DMS79 treated with DMSO at 0.1 percent for 48 hours (cell line): Measurements from ENCODE around the gene HLA-DPA1.

Experiments
- DNase-seq: peaks from one replicate; lab custom pipeline; 2025; lab: John Stamatoyannopoulos, UW

HLA-DPA1 gene

DNA sequence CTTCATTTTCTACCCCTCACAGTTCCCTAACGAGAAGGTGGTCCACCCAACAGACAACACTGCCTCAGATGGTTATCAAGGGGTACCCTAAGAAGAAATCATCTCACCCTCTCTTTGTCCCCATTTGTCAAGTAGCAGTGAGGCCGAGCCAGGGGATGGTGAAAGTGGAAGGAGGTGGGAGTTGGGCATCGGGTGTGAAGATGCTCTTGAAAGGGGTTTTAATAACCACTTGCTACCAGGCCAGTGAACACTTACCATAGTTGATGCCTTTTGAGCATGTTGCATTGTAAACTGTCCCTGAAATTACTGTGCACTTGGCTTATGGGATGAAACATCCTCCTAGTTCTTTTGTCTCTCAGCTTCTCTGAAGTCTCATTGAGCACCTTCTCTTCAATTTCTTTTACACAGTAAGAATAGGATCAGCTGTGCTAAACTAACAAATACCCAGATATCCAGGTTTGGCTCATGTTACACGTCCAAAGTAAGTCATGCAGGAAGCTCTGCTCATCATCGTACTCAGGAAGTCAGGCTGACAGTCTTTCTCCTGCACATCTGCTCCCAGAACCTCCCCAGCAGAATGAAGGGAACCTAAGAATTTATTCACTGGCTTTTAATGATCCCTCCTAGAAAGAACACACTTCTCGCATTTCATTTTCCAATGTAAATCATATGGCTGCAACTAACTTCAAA lies 15.6 kb upstream of the HLA-DPA1 start:
- no peak for DNase-seq

DNA sequence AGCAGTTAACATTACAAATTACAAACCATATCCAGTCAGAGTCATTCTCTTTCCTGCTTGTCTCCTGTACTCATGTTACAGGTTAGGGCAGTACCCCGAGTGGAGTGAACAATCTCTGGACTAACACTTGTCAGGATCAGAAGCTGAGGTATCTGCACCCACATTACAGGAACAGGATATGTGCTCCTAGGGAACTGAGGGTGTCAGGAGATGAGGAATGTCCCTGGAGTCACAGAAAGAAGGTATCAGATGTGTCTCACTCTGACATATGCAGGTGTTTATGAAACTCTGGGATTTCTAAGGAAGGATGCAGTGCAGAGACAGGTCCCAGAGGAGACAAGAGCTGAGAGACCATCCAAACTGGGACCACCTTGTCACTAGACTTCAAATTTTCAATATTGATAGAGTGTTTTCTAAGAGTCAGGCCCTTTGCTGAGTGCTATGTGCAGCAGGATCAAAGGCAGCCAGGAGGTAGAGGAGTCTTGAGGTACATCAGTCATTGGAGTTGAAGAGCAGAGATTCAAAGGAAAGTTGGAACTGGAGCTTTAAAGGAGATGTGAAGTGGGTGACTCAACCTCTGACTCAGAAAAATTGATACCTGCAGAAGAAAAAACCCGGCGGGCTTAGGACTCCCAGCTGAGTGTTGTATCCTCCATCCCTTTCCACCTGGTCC lies 14.9 kb upstream of the HLA-DPA1 start:
- DNase-seq = no peak

GRCh38 chr6:33085627-33086026 lies 12.2 kb upstream of the HLA-DPA1 start:
- no peak for DNase-seq

DNA sequence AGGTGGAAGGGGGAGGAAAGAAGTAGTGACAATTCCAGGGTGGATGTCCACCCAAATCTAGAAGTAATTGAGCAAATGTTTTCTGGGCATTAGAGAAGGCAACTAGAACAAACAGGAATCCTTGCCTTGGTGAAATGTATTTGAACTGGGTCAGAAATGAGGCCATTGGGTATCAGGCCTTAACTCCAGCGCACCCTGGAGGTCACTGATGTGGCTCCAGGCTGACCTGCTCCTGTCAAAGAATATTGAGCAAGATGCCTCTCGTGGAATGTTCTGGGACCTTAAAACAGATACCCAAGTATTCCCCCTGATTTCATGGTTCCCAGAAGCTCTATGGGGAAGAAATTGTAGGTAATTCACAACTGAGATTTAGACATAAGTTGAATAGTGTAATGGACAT lies 9.3 kb upstream of the HLA-DPA1 start:
- no peak for DNase-seq

DNA sequence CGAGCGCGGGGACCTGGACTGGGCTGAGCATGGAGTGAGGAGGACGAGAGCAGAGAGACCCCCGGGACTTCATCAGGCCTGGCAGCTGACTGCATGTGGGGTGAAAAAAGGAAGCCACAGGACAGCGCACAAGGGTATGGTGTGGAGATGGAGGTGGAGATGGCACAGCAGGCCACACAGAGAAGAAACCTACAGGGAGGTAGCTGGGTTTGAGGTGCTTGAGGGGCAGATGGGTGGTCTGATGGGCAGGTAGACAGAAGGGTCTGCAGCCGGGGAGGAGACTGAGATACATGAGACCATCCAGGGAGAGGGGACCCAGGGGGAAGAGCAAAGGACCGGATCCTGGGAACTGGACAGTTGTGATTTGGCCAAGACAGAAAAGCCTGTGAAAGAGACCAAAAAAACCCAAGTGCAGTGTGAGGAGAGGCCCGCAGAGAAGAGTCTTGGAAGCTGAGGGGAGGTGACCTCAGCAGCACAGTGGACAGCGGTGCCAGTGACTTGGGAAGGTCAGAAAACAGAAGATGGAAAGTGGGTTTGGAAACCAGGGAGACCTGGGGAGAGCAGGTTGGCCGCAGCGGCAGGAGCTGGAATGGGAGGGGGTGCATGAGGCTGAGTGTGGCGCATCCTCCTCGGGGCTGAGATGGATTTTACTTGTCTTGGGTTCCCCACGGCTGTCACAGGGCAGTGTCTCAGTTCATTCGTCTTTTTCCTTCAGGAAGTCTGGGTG lies 7.8 kb upstream of the HLA-DPA1 start:
- no peak for DNase-seq

GRCh38 chr6:33080127-33081089 lies 7.0 kb upstream of the HLA-DPA1 start:
- DNase-seq = no peak

GRCh38 chr6:33079580-33079979 lies 6.1 kb upstream of the HLA-DPA1 start:
- DNase-seq = no peak

DNA sequence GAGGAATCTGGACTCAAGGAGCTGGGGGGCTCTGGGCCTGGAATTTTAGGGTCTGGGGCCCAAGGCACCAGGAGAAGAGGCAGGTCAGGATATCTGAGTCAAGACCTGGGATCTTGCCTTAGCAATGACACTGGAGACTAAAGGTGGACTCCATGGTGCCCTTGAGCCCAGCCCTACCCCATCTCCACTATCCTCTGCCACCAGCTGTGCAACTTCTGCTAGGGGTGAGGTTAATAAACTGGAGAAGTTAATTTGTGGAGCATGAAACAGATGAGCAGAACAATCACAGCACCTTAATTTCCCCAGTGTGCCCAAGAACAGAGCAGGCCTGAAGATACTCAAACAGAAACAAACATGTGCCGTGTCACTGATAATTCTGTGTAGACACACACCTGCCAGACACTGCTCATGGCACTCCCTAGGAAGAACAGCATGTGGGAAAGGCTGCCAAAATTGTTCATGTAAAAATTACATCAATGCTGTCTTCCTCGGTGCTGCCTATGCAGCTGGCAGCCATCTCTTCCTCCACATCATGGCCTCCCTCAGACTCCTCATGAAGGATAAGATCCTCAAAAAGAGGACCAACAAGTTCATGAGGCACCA lies 5.6 kb upstream of the HLA-DPA1 start:
- no peak for DNase-seq

GRCh38 chr6:33078442-33078841 lies 5.0 kb upstream of the HLA-DPA1 start:
- no peak for DNase-seq

DNA sequence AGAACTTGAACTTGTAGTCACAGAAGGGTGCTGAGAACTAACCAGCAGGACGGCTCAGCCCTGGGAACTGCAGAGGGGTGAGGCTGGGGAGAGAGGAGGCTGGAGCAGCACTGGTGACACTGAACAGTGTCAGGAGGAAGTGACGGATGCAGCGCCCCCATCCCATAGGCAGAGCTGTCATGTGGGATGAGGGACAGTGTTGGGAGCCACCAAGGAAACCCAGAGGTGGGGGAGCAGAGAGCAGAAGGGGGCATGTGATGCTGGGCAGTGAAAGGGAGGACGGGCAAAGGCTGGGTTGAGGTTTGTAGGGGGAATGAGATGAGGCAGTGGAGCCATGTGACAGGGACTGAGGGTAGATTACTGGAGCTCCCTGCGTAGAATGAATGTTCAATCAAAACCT lies 4.5 kb upstream of the HLA-DPA1 start:
- DNase-seq = no peak

- DNase-seq = no peak
Measured at GRCh38 chr6:33076406-33076934, 3.0 kb upstream of the HLA-DPA1 start.

GRCh38 chr6:33075568-33076405 lies 2.3 kb upstream of the HLA-DPA1 start, which contains the start of gene HLA-DPB1:
Gene HLA-DPB1, plus strand, starts transcription at chr6:33075990. Its CDS starts 52 bp downstream, at chr6:33076042.
- no peak for DNase-seq

DNA sequence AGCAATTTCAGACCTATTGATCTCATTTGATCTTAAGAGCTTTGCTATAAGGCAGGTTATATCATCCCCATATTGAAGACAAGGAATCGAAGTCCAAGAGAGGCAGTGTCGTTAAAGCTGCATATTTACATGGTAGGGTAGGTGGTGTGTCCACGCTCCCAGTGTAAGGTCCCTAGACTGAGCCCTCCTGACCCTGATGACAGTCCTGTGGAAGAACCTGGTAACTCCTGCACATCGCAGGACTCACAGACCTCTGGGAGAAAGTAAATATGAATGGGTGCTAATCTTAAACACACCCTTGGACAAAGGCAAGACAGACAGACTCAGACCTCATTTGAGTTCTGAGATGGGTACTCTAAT lies 1.7 kb upstream of the HLA-DPA1 start:
- no peak for DNase-seq

DNA sequence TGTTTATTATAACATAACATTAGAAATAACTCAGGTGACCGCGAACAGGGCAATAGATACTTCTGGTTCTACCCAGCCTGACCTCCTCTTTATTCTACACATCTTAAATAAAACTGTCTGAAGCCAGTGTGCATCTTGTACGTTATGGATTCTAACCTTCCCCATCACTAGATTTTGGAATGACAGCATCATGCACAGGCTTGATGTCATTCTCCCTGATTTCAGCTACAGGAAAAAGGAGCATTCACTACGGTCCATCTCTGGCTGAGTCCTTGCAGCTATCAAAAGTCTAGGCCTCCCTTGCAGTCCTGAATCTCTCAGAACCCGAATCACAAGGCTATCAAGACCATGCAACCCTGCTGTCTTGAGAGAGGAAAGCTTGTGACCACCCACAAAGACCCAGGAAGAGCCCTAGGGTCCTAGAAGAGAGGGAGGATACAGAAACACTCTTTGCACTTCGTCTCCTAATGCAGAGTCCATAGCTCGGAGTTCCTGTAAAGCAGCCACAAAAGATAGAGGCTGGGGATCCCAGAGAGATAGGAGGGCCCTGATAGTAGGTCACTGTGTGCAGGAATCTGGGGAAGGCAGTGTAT lies 845 bp downstream of the HLA-DPA1 start:
- no peak for DNase-seq

GRCh38 chr6:33071569-33071968 lies 1.9 kb downstream of the HLA-DPA1 start:
- no peak for DNase-seq

GRCh38 chr6:33070909-33071308 lies 2.5 kb downstream of the HLA-DPA1 start:
- DNase-seq = no peak

- DNase-seq = no peak
Measured at GRCh38 chr6:33069021-33069738, 4.3 kb downstream of the HLA-DPA1 start.

- no peak for DNase-seq
Measured at GRCh38 chr6:33066917-33067521, 6.4 kb downstream of the HLA-DPA1 start.

DNA sequence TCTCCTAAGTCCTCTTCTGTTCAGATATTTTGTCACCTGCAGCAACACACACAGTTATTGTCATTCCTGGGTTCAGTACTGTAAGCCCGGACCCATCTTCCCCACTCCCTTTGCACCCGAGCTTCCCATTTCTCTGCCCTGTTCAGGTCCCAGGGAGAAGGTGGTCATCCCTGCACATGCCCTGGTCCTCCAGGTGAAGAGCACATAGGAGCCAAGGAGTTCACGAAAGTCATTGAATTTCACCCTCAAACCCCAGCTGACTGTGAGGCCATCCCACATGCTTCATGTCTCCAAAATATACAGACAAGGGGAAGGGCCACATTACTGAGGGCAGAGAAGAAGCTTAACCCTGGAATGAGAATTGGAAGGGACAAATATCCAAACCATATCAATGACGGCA lies 8.1 kb downstream of the HLA-DPA1 start:
- DNase-seq = no peak
